Fibroblast of pulmonary artery (primary cell): ENCODE data around the gene TFPT.

Experiments used
- DNase-seq: peaks from one replicate; pipeline ENCODE4 v3.0.0-alpha.2; 2010; ENCODE audit warnings: low read depth
- H3K4me3 ChIP-seq: replicated peaks from 2 replicates; pipeline ENCODE4 v1.5.1; 2011; ENCODE audit warnings: low read depth, mild to moderate bottlenecking, control low read depth, low read length, moderate library complexity
- TF ChIP-seq, protein P1 (sequence below): IDR thresholded peaks from 2 replicates; pipeline ENCODE4 v1.5.1; 2011; ENCODE audit warnings: mild to moderate bottlenecking, control low read depth, low read length, inconsistent platforms; ENCODE audit errors: missing control alignments

The TFPT gene, protein sequence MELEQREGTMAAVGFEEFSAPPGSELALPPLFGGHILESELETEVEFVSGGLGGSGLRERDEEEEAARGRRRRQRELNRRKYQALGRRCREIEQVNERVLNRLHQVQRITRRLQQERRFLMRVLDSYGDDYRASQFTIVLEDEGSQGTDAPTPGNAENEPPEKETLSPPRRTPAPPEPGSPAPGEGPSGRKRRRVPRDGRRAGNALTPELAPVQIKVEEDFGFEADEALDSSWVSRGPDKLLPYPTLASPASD

DNA sequence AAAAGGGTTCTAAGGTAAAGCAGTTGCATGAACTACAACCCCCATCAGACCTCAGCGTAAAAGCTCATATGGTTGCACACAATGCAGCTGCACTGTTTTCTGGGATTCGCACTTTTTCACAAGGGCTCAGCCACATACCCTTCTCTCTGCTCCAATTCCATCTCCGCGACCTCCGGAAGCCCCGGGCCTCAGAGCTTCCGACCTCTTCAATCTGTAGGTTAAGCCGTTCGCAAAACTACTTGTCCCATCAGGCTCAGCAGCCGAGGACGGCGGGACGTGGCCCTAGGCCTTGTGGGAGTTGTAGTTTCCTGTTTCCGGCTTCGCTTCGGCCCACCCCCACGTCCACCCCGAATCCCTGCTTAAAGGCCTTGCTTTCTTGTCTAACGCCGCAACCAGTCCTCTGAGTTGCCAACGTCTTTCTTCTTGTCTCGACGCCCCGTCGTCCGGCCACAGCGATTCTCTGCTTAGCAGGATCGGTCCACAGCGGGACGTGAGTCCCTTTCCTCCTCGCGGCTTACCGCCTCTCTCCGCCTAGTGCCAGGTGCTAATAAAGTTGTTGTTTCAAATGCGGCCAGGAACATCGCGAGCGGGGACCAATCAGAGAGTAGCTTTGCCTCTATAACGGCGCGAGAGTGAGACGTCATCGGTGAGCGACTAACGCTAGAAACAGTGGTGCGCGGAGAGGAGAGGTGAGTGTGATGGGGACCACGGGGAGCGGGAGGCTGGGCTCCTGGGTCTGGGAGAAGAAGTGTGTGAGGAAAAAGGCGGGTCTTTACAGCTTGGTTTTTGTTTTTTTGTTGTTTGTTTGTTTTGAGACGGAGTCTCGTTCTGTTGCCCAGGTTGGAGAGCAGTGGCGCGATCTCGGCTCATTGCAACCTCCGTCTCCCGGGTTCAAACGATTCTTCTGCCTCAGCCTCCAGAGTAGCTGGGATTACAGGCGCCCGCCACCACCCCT is at the start of gene TFPT, which contains the start of gene PRPF31:
Gene TFPT (minus strand): TSS at position 549 of the 955 bp plus-strand sequence. CDS start 388 bp downstream, at position 161.
Gene PRPF31 (plus strand): TSS at position 646 of the 955 bp plus-strand sequence. CDS start 2,525 bp downstream, outside the sequence.
- peak; percentile 99 for DNase-seq
- TF ChIP-seq, protein P1, sequence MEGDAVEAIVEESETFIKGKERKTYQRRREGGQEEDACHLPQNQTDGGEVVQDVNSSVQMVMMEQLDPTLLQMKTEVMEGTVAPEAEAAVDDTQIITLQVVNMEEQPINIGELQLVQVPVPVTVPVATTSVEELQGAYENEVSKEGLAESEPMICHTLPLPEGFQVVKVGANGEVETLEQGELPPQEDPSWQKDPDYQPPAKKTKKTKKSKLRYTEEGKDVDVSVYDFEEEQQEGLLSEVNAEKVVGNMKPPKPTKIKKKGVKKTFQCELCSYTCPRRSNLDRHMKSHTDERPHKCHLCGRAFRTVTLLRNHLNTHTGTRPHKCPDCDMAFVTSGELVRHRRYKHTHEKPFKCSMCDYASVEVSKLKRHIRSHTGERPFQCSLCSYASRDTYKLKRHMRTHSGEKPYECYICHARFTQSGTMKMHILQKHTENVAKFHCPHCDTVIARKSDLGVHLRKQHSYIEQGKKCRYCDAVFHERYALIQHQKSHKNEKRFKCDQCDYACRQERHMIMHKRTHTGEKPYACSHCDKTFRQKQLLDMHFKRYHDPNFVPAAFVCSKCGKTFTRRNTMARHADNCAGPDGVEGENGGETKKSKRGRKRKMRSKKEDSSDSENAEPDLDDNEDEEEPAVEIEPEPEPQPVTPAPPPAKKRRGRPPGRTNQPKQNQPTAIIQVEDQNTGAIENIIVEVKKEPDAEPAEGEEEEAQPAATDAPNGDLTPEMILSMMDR: no peak
- H3K4me3 ChIP-seq: peak within 1 kb of the TSS; percentile 82

DNA sequence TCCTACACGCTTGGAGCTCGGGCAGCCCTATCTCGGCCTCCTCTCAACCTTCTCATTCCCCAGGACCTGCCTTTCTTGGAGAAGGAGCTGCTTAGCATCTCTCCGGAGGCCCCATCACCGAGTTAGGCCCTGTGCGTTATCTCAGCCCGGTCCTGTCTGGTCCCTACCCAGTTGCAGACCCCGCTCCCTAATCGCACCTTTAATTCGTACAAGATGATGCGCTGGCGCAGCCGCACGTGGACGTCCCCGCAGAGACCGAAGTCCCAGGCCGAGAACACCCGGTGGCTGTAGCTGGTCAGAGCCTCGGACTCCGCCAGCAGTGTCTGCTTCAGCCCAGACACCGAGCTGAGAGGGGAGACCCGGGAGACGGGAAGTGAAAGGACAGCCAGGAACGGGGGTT is 49.8 kb upstream of the TFPT start:
- TF ChIP-seq, protein P1: no peak
- no peak for DNase-seq
- no peak overlapping the region for H3K4me3 ChIP-seq

DNA sequence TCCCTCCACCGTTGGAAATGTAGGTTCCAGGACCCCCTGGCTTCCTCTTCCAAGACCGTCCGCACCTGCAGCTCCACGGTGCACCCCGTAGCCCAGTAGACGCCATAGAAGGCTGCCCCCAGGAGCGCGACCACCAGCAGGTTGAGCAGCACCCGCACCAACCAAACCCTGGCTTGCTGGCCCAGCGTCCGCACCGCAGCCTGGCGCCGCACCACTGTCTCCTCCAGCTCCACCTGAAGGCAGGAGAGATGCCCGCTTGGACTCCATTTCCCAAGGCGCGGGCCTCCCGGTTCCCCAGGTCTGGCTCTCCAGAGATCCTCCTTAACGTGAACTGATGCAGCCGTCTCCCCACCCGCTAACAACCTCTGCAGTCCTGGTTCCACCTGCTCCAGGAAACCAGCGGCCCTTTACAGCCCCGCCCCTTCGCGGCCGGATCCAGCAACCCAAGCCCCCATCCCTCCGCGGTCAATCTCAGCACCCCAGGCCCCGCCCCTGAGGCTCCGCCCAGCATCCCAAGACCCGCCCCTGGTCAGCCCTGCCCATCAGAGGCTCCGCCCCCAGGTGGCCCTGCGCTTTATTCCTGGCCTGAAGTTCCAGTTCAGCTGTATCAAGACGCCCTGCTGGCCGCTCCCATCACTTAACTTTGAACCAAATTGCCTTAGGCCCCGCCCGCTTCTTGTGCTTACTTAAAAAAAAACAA is 49.1 kb upstream of the TFPT start:
- TF ChIP-seq, protein P1: no peak
- H3K4me3 ChIP-seq: peak overlapping the region; percentile 17
- DNase-seq: peak; percentile 40

DNA sequence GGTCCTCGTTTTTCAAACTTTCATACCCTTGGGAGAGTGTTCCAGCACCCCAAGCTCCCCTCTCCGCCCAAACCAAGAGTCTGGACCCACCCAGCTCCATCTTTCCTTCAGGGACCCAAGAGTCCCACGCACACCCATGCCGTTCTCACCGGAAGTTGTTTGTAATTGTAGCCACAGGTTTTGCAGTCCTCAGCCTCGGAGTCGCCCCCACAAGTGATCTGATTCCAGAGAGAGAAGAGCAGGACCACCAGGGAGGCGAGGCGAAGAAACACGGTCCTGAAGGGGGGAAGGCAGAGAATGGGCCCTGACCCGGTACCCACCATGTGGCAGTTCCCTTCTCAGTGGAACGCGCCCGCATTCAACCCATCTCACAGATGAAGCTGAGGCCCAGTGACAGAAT is 47.4 kb upstream of the TFPT start:
- H3K4me3 ChIP-seq: peak overlapping the region; percentile 52
- no peak for DNase-seq
- TF ChIP-seq, protein P1: no peak

DNA sequence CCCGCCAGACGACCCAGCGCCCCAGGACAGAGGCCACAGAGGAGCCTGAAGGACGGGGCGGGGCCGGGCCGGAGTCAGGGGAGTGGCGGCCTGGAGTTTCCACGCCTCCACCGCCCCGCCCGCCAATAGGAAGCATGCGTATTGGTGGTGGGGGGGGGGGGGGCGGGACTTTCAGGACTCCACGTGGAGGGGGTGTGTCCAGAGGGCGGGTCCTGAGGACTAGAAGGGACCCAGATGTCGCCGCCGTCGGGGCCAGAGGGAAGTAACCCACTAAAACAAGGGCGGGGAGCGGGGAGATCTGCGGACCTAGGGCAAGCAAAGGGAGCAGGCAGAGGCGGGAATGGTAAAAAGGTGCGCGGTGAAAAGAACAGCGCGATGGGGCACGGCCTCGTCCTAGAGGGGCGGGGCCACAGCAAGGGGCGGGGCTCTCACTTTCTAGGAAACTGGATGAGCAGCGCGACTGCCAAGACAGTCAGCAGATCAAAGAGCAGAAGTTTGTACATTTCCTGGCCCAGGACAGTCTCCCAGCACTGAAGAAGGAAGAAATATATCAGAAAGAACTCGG is 46.9 kb upstream of the TFPT start:
- DNase-seq: peak; percentile 62
- TF ChIP-seq, protein P1: no peak

DNA sequence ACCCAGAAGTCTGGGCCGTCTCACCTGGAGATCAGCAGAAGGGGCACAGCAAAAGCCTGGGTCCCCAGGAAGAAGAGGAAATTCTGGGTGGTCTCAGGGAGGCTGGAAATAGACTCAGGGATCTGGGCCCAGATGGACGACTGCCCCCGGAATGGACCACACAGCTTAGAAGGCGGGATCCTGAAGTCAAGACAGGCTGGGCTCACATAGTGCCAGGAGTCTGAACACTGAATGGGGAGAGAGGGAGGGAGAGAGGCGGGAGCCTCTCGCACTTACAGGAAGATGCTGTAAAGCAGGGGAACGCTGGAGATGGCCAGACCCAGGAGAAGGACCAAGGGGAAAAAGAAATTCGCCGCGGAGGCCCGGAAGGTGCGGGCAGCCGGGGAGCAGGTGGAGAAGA is 45.4 kb upstream of the TFPT start:
- TF ChIP-seq, protein P1: no peak
- H3K4me3 ChIP-seq: peak overlapping the region; percentile 76
- DNase-seq: no peak

More for the DNA sequence above, 46.9 kb upstream of the TFPT start:
- H3K4me3 ChIP-seq: peak overlapping the region; percentile 52
